ENCODE measurements around the gene PDIA6.

The PDIA6 gene

DNA sequence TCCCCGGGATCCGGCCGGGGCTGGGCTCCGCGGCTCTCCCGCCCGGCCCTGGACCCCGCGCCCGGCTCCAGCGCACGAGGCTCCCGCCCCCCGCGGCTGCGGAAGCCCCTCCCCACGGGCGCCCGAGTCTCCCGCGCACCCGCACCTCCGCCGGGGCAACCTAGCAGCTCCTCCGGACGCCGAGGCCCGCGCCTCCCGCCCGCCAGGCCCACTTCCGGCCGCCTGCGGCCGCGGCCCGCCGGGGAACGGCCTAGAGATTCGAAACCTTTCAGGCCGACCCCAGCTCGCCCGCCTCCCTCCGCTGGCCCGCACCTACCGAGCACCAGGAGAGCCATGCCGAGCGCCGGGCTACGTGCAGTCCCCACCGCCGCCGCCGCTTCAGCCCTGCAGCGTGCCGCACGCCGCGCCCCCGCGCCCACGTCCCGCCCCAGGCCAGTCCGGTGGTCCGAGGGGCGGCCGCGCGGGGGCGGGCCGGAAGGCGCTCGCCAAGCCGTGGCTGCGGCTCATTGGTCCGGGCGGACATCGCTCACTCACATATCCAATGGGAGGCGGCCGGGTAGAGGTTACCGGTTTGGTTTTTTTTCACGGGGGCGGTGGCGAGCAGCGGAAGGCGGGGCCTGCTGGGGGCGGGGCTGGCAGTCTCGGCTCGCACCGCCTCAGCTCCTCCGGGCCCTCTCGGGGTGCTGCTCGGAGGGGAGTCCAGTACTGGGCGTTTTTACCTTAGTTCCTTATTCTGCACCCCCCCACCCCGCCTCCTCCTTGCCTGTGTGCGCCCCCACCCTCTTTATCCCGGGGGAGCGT lies at the start of gene PDIA6:
TSS of gene PDIA6 (minus strand) at position 424 of the 801 bp plus-strand sequence. CDS start at position 335, 89 bp downstream.
- no peak for FAIRE-seq

DNA sequence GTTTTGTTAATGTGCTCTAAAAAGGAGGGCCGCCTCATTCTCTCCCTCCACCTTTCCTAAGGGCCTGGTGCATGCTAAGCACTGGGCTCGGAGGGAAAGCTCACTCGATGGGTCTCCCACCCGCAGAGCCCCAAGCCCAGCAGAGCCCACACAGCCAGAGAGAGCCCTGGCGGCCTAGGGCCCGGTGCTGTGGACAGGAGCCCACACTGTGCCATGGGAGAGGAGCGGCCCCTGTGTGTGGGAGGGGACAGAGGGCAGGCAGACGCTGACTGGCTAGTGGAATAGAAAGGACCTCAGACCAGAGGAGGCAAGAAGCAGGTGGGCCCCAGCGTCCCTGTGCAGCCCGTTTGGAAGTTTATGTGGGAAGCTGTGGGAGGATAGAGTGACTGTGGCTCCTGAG lies 49.7 kb upstream of the PDIA6 start:
- FAIRE-seq, result no peak

GRCh38 chr2:10861765-10862164 lies 49.2 kb upstream of the PDIA6 start:
- FAIRE-seq, result no peak

GRCh38 chr2:10860814-10861325 lies 48.3 kb upstream of the PDIA6 start:
- FAIRE-seq, result no peak

DNA sequence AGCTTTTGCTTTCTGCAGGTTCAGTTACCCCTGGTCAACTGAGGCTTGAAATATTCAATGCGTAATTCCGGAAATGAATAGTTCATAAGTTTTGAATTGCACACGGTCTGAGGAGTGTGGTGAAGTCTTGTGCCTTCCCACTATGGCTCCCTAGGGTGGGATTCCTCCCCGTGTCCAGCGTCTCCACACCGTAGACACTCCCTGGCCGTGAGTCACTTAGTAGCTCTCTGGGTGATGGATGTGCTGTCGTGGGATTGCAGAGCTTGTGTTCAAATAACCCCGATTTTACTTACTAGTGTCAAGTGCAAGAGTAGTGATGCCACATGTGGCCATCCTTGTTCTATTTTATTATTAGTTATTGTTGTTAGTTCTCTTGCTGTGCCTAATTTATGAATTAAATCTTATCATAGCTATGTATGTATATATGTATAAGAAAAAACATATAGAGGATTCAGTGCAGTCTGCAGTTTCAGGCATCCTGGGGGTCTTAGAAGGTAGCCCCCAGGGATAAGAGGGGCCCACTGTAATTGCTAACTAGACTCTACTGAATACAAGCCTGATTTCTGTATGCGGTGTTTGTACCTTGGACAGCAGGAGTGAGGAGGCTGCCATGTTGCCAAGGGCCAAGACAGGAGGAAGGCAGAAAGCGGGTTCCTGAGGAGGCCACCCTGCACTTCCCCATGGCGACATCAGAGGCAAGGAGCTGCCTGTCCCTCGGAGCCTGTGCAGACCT lies 47.7 kb upstream of the PDIA6 start:
- no peak for FAIRE-seq

- no peak for FAIRE-seq
Measured at GRCh38 chr2:10859278-10859677, 46.7 kb upstream of the PDIA6 start.

DNA sequence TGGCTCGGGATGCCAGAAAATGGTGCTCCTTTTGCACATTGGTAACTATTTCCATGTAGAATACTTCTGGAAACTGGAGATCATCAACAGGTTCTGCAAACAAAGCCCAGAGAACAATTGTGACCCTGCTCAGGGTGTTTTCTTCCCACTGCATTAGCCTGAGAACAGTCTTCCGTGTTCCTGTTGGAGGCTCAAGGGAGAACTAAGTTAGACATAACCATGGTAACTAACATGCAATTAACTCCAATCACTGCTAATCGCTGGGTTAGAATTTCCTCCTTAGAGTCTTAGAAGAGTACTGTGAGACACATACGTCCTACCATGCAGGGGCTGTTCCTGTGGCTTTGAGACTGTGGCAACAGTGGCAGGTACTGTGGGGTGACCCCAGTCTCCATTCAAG lies 36.0 kb upstream of the PDIA6 start:
- no peak for FAIRE-seq

DNA sequence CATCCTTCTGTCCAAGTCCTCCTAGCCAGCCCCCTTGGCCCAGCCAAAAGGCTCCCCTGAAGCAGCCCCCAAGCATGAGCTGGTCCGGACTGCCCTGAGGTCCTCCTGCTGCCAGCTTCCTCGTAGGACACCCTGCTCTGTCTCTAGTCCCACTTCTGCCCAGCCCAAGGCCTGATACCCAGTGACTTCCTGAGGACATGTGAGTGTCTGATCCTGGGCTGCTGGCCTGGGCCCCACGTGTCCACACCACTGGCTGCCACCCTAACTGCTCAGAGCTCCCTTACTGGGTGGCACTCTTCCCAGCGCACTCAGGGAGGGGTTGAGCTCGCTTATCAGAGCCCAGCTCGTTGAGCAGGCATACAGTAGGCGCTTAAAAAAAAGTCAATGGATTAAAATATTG lies 34.4 kb upstream of the PDIA6 start:
- no peak for FAIRE-seq

DNA sequence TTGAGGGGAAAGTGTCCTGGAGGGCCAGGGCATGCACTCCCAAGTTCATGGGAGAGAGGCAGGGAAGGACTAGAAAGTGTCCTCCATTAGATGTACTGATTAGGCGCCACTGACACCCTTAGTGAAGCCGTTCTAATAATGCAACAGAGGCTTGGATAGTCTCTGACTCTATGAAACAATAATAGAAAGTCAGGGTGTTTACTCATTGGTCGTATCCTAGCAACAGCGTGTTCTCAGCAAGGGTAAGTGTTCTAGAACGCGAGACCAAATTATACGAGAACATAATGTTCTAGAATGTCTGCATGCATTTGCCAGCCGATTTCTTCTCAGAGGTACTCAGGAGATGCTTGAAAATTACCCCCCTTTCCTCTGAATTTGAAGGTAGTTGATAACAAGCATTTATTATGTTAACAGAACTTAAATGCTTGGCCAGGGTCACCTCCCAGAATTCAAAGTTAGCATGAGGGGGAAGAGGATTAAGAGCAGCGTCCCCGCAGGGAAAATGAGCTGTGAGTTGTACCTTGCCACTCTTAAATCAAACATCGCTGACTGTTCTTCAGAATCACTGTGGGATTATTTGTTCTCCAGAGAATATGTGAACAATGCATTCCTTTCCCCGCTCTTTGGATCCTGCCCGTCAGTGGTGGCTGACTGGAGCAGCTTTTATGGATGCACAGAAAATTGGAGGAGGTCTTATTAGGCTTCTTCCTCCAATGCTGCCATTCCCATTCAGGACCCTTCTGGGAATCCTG lies 33.7 kb upstream of the PDIA6 start:
- FAIRE-seq, result no peak

DNA sequence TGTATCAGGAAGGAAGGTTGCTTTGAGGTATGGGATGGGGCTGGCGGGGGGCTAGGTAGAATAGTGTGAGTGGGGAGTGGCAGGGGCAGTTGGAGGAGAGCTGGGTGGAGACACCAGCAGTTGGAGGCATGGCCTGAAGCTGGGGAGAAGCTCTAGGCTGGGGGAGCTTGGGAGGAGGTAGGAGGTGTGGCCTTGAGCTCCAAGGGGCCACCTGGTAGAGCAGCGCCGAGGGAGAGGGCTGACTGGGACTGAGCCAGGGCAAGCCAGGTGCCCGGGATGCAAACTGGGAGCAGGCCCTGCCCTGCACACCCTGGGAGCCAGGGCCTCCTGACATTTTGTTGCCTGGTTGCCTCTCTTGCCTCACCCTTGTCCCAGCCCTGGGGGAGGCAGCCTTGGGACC lies 33.1 kb upstream of the PDIA6 start:
- no peak for FAIRE-seq

DNA sequence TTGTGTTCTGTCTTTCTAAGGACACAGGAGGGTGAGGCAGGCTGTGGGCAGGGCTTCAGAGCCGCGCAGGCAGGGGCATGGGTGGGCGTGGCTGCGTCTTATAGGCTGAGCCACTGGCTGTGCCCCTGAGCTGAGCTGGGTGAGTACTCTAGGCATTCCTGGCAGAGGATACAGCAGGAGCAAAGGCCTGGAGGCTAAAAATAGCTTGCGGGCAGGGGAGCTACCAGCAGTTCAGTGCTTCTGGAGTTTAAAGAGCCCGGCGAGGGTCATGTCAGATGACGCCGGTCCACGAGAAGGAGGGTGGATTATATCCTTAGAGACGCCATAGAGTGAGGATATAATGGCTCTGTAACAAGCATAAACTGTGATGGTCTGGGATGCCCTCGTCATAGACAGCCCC lies 31.5 kb upstream of the PDIA6 start:
- FAIRE-seq, result no peak

GRCh38 chr2:10842506-10842905 lies 29.9 kb upstream of the PDIA6 start:
- no peak for FAIRE-seq

DNA sequence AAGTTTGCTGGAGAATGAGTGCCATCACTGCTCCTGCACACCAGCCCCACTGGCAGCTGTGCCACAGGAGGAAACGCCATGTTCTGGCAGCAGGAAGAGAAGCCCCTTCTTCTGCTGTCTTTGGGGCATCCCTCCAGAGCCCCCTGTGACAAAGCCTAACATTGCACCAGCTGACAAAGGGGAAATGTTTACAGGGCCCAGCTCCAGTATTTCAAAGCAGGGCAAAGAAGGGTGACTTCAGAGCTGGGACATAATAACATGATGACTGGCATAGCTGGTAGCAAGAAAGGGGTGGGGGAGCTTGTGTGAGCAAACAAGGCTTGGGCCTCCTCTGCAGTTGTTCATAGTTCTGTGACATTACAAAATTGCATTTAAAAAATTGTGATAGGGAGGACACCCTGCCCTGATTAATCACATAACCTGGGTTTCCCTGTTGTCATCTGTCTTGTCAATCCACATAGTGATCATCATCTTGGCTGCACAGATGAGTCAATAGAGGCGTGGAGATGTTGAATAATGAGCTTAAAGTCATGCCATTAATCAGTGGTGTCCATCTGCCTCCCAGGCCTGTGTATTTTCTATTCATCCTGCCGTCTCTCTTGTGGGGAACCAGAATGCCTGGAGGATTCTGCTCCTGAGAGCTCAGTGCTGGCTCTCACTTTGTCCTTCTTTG lies 29.1 kb upstream of the PDIA6 start:
- no peak for FAIRE-seq

DNA sequence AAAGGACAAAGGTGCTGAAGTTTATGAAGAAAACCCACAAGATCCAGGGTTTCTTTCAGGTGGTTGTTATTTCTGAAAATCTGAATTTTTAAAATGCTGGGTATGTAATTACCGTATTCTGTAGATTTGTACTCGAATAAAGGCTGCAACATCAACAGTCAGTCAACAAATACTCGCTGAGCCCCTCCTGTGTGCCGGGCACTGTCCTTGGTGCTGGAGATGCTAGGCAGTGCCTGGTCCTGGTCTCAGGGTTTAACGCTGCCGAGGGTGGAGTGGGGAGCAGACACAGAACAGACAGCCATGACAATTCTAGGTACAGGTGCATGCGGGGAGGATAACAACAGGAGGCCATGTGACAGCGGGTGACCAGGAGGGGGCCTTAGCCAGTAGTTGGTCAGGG lies 27.2 kb upstream of the PDIA6 start:
- FAIRE-seq, result no peak

DNA sequence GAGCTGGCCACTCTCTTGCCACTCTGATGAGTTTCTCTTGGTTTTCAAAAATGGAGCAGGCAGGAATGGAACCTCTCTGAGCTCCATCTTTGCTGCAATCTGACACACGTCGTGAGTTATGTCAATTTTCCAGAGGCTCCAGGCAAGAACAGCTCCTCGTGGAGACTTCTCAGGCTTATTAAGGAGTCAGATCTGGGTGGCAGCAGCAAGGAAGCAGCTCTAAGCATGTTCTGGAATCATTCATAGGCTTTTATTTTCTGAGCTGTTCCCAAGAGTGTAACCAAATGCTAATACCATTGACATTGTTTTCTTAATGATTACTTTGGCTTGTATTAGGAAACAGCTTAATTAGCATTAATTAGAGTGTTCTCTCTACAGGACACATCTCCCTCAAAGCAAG lies 26.1 kb upstream of the PDIA6 start:
- FAIRE-seq, result no peak

DNA sequence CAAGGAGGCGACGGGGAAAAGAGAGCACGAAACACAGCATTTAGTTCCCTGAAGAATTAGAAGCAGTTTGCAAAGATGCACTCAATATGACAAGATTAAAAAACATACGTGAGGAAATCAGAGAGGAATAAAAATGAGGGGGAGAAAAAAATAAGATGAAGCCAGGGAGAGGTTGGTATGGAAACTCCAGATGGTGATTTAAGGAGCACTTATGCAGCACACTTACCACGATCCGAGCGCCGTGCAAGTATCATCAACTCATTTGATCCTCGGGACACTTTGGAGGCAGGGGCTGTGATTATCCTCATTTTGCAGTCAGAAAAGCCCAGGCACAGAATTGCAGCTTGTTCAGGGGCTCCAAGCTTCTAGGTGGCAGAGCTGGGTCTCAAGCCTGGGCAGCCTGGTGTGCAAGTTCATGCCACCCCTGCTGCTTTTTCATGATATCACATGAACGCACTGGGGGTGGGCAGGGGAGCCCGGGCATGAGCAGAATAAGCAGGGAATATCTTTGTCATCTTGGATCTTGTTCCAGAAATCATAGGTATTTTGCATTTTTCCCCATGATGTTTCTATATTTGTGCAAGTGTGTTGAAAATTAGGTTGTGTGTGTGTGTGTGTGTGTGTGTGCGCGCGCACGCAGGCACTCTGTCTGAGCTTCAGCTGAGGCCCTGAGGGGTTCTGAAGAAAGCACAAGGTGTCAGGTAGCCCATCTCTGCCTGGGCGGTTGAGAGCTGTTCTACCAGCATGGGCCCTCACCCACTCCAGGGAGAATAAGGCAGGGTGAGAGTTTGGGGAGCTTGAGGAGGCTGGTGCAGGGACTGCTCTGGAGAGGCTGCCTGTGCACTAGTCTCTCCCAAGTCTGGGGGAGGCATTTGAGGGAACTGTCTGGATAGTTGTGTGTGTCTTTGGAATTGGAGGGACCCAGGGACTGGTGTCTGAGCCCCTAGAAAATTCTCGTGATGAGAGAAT lies 25.0 kb upstream of the PDIA6 start:
- no peak for FAIRE-seq

DNA sequence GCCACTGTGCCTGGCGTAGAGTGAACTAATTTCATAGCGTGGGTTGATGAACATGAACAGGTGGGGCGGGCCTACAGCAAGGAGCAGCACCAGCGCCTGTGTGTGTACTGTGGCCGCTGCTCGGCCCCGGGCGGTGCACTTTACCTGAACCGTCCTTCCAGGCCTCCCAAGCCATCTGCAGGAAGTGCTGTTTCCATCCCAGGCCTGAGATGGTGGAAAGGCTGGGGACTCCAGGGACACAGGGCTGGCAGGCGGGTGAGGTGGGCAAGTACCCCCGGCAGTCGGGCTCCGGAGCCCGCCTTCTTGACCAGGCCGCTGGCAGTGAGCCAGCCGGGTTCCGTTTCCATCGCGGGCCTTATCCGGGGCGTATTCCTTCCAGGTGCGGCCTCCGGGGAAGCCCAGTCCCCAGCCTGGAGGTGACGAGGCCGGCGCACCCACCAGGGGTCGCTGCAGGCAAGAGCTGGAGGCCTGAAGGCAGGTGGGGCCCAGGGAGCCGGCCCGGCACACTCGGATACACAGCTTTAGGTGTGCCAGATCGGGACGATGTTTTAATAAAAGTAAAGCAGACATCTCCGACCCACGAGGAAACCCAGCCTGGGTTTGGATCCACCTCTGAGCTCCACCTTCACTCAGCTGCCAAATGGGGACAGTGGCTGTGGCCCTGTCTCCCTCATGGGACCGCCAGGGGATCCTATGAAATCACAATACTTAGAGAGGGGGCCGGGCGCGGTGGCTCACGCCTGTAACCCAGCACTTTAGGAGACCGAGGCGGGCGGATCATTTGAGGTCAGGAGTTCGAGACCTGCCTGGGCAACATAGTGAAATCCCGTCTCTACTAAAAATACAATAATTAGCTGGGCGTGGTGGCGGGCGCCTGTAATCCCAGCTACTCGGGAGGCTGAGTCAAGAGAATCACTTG lies 22.7 kb upstream of the PDIA6 start:
- FAIRE-seq, result no peak

DNA sequence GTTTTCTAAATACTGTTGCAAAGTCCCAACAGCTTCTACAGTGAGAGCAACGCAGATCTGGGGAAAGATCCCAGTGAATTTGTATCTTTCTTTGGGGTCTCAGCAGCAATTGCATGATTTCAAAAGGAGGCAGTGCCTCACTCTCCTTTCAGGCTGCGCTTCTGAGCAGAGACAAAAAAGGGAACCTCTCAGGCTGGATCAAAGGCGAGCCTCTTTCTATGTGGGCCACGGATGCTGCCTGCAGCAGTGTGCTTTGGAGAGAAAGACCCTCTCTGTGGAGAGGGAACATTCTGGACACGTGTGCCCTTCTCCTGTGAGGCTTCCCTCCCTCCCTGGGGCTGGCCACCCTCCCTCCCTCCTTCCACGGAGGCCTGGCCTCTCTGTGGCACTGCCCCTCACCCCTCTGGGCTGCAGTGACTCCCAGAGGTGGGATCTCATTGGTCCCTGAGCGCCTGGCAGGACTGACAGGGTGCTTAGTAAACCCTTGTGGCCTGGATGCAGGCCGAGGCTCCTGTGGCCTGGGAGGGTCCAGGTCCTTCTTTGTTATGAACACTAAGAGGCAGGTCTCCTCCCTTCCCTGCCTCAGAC lies 21.6 kb upstream of the PDIA6 start:
- no peak for FAIRE-seq

DNA sequence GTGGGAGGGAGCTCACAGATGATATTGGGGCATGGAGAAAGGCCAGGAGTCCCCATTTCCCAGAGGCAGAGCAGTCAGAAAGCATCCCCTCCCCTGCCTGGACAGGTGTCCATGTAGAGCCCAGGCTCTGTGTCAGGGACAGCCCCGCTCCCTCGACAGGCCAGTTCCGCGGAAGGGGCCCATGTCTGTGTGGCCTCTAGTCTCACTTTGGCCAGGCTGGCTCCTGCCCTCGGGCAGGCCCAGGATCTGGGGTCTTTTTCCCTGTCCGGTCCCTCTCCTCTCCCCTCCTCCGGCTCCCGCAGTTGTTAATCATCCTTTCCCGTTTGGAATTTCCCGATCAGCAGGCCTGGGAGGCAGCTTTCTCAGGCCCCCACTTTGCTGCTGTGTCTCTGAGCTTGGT lies 20.4 kb upstream of the PDIA6 start:
- no peak for FAIRE-seq

All from endometrium (tissue), 2 donors.